K562 treated with DMSO at 1 percent for 4 hours (cell line): Measurements from ENCODE around the gene RXFP4. TPM values are rescaled to one million over a fixed set of nuclear protein-coding genes. Genes with fewer than 3 reads are reported as not detected.

Experiments used
- total RNA-seq: library from RNA; unstranded; fragments of 300-600 nt; gene quantifications from 2 replicates; pipeline ENCODE4 v1.2.3, GENCODE V29; 2022; ENCODE audit not compliant: insufficient read depth

RXFP4 gene, protein sequence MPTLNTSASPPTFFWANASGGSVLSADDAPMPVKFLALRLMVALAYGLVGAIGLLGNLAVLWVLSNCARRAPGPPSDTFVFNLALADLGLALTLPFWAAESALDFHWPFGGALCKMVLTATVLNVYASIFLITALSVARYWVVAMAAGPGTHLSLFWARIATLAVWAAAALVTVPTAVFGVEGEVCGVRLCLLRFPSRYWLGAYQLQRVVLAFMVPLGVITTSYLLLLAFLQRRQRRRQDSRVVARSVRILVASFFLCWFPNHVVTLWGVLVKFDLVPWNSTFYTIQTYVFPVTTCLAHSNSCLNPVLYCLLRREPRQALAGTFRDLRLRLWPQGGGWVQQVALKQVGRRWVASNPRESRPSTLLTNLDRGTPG
- not detected in 2 replicates for total RNA-seq

DNA sequence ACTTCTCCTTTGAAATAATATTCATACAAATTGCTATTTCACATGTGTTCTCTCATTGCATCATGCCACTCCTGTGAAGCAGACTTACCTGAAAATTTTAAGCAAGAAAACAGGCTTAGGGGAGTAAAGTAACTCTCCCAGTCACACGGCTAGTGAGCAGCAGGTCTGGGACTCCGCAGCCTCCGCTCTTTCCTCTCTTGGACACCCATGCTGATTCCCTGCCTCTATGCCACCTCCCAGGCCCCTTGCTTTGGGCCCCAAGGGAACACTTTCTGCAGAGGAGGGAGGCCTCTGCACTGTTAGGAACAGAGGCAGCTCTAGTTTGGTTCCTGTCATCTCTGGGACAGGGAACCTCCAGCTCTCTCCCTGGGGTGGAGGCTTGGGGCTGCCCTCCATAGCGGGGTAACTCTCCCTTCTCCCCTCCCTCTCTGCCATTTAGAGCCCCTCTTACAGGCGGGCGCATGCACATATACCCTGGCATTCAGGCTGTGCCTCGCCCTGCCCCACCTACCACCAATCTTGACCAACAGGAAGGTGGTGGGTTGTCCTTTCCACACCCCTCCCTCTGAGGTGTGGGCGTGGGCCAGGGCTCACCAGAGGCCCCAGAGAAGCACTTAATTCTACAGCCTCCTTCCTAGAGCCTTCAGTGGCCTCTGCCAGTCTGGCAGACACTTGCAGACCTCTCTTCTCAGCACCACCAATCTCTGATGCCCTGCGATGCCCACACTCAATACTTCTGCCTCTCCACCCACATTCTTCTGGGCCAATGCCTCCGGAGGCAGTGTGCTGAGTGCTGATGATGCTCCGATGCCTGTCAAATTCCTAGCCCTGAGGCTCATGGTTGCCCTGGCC, at the start of gene RXFP4:
Gene RXFP4 (plus strand): TSS at position 646 of the 852 bp plus-strand sequence. CDS start 72 bp downstream, at position 718.

DNA sequence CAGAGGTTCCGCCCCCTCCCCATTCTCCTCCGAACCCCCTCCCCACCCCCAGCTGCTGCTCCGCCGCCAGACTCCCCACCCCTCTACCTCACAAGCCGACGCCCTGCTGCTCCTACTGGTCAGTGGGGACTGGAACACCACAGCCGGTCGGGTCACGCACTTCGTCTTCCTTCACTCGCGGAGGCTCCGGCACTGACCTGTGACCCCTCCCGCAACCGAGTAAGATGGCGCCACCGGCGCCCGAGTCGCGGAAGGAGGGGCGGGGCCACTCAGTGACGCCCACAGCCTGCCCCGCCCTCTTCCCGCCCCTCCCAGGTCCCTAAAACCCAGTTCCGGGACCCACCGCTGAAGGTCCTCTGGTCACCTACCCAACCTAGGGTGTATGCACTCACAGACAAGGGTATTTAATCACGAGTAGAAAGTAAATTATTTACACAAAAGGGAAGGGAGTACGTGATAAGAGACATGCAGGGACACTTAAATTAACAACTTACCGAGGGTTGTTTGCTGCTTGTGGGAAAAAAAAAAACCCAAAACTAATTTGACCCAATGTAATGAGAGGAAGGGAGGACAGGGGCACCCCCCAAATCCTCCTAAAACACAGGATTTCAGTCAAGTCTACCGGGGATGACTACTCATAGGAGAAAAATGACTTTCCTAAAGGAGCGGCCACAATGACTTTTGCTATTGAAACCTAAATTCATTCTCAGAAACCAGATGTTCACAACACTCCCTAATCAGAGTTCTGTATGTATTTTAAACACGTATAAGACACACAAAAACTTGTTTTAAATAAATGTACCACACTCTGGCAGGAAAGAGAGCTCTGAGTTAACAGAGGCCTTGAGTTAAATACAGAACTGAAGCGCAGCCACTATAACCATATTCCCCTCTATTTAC, 30.0 kb upstream of the RXFP4 start, which contains the start of gene RIT1:
Gene RIT1 (minus strand): TSS at position 194 of the 900 bp plus-strand sequence. CDS start 588 bp downstream, outside the sequence.

DNA sequence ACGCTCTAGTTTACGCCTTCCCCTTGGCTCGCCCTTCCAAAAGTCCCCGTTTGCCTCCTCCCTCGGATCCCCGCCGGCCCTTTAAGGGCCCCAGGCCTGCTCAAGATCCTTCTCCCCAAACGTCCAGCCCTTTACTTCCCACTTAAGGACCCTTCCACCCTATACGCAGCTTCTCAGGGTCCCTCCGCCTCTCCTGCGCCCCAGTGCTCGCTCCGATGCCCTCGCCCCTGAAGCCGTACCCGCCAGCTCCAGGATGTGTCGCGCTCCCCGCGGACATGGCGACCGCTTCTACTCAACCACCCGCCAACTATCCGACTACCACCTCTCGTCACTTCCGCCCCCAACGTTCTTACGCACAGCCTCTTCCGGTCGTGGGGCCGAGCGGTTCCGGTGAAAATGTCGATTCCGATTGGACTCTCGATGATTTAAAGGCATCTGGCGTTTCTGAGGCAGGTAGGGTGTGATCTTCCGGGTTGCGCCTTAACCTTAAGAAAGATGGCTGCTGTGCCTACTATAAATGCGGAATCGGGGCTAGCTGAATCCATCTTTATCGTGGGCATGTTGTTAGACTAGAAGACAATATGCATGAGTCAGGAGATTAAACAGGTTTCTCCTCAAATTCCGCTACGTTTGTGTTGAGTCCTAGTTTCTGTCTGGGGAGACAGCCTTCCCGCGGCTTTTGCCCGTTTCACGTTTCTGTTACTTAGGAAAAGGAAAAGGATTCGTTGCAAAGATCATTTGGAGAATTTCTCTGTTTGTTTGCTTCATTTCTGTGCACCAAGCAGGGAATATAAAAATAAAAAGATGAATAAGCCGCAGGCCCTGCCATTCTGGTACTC, 7.1 kb upstream of the RXFP4 start, which contains the start of gene KHDC4:
Gene KHDC4 (minus strand): TSS at position 317 of the 839 bp plus-strand sequence. CDS start 40 bp downstream, at position 277.

DNA sequence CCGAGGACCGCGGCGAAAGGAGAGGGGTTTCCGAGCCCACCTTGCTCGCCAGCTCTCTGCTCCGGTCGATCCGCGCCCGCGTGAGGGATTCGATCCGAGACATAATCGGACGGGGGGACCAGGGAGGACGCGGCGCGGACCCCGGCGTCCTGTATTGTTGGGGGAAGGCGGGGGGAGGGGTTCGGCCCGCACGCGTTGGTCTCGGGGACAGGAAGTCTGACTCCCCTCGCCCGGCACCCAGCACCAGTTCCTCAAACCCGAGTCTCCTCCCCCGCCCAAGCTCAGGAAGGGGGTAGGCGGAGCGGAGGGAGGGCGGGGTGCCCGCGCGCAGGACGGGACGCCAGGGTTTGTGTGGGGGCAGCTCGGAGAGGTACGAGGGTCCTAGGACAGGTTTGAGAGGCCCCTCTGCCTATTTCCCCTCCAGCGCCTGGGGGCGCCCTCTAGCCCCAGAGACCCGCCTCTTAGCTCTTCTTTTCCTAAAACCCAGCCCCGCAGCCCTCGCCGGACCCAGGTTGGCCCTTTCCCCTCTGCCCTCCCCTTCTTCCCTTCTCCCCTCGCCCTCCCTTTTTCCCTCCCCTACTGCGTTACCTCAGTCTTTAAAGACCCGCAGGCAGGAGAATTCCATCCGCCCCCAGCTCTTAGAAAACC, 37.0 kb downstream of the RXFP4 start, which contains the start of gene ARHGEF2:
Gene ARHGEF2 (minus strand): TSS at position 223 of the 648 bp plus-strand sequence. CDS start 120 bp downstream, at position 103.

Other genes starting within 250 kb of the RXFP4 start
- gene GON4L, start 84.4 kb upstream of the RXFP4 start, total RNA-seq: 15.2 and 17.5 TPM in 2 replicates
- gene SYT11, start 82.1 kb upstream of the RXFP4 start, total RNA-seq: 0.52 and 0.73 TPM in 2 replicates
- 29.7 and 34.8 TPM in 2 replicates for gene RIT1, start 30.3 kb upstream of the RXFP4 start, total RNA-seq
- 60.3 and 85.8 TPM in 2 replicates for gene KHDC4, start 7.2 kb upstream of the RXFP4 start, total RNA-seq
- 104 and 108 TPM in 2 replicates for gene ARHGEF2, start 36.9 kb downstream of the RXFP4 start, total RNA-seq
- gene SSR2, start 79.3 kb downstream of the RXFP4 start, total RNA-seq: 376 and 423 TPM in 2 replicates
- gene UBQLN4, start 112.2 kb downstream of the RXFP4 start, total RNA-seq: 36.2 and 40.5 TPM in 2 replicates
- gene LAMTOR2, start 113.1 kb downstream of the RXFP4 start, total RNA-seq: 89.4 and 95.5 TPM in 2 replicates
- gene RAB25, start 119.5 kb downstream of the RXFP4 start, total RNA-seq: 1.8 TPM in 1 of 2 replicates, not detected in the other
- 5.1 and 6.5 TPM in 2 replicates for gene MEX3A, start 140.8 kb downstream of the RXFP4 start, total RNA-seq
- gene LMNA, start 173.1 kb downstream of the RXFP4 start, total RNA-seq: 328 and 359 TPM in 2 replicates
- gene SEMA4A, start 211.9 kb downstream of the RXFP4 start, total RNA-seq: 0.45 and 0.68 TPM in 2 replicates